Effector CD4-positive, alpha-beta T cell (primary cell): ENCODE measurements around the gene TRIO.

Source experiments
- DNase-seq: peaks from one replicate; pipeline ENCODE4 v3.0.0-alpha.2; 2020

TRIO gene

GRCh38 chr5:14250748-14251701 is 107.9 kb downstream of the TRIO start:
- no peak for DNase-seq

DNA sequence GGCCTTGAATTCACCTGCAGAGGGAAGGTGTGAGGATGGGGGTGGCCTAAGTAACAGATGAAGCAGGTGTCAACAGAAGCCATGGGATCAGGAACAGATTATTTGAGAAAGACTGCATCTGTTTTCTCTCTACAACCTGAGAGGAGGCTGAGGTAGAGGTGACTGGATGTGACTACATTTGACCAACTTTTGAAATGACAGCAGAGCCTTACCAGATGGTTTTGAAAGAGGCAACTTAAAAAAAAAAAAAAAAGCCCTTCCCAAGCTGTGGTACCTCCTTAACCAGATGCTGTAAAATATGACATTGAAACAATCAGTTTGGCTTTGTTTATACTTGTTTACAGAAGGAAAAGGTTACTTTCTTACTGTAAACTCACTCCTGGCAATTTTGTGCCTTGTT is 108.6 kb downstream of the TRIO start:
- no peak for DNase-seq

- no peak for DNase-seq
Measured at GRCh38 chr5:14252793-14253192, 109.7 kb downstream of the TRIO start.

DNA sequence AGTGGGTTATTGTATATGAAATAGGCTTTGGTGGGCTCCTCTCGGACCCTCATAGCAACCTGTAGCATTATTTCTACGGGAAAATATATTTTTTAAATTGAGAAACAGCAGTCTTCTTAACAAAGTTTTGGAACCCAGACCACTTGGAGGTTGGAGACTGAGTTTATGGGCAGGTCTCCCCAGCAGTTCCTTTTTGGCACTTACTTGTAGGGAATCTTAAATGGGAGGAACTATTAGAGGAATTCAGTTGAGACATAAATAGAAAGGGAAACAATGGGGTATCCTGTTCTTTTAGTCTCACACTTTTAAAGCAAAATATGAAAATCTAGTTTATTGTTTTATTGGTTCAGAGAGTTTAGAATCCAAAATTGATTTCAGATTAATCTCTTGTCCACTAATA is 111.5 kb downstream of the TRIO start:
- DNase-seq: no peak

DNA sequence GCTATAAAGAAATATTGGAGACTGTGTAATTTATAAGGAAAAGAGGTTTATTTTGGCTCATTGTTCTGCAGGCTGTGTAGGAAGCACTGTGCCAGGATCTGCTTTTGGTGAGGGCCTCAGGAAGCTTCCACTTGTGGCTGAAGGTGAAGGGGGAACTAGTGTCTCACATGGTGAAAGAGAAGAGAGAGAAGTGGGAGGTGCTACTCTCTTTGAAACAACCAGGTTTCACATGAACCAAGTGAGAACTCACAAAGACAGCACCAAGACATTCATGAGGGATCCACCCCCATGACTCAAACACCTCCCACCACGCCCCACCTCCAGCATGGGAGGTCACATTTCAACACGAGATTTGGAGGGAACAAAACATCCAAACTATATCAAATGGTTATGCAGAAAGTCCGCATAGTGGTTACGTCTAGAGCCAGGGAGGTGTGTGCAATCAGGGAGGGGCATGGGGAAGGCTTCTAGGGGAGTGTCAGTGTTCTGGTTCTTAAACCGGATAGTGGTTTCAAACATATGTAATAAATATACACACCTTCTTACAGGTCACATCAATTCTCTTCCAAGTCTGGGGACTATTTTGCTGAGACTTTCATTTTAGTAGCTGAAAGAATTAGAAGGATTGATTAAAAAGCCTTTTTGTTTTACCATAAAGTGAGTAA is 113.0 kb downstream of the TRIO start:
- no peak for DNase-seq

DNA sequence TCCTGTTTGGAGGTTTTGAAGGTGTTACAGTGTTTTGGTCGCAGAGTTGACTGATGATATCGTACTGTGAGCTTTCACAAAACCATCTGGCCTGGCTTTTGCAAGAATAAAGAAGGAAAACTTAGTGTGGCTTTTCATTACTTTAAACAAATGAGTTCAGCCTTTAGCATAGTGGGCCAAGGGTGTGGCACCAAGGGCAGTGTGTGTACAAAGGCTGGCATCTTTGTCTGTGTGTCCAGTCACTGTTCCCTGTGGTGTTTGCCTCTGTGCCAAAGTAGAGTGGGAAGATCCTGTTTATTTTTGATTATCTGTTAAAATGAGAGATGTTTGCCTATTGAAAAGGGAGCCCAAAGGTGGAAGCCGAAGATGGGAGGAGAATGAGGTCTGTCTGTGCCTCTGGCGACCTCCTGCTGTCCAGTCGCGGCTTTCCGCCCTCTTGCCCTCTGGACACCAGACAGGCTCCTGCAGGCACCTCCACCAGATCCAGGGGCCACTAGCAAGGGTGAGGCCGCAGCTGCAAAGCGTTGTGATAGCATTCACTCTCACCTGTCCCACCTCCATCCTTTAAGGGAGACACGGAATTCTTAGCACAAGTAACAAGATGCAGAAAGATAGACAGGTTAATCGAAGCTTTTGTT is 113.7 kb downstream of the TRIO start:
- no peak for DNase-seq

GRCh38 chr5:14257995-14258403 is 114.9 kb downstream of the TRIO start:
- DNase-seq: no peak

GRCh38 chr5:14258840-14259239 is 115.7 kb downstream of the TRIO start:
- DNase-seq: no peak

DNA sequence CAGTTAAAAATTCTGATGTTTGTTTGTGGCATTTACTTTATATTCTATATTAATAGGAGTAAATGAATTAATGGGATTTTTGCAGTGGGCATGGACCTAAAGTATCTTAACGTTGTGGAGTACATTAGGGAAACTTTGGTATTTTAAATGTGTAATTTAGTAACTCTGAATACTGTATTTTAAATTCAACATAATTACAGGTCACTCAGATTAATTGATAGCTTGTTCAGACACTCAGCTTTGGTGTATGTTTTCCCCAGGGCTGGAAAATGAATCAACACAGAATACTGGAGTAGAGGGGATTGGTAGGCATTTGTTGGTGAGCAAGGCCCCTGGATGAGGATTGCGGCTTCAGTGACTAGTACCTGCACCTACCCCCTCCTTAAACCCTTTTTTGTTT is 117.5 kb downstream of the TRIO start:
- no peak for DNase-seq

DNA sequence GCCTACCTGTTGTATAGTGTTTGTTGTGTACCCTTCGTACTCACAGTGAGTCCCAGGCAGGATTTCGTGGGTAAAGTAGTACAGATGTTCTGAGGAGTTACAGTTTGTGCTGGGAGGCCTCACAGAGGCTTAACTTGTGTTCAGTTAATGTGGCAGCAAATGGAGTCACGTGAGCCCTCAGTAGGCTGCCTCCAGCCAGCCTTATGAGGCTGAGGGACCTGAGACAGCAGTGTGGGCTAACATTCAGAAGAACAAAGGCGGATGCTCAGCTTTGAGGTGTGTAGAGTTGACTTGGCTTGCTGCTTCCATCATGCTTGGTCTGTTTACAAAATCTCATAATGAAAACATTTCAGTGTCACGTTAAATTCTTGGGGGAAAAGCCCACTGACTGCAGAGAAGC is 118.1 kb downstream of the TRIO start:
- DNase-seq: no peak

DNA sequence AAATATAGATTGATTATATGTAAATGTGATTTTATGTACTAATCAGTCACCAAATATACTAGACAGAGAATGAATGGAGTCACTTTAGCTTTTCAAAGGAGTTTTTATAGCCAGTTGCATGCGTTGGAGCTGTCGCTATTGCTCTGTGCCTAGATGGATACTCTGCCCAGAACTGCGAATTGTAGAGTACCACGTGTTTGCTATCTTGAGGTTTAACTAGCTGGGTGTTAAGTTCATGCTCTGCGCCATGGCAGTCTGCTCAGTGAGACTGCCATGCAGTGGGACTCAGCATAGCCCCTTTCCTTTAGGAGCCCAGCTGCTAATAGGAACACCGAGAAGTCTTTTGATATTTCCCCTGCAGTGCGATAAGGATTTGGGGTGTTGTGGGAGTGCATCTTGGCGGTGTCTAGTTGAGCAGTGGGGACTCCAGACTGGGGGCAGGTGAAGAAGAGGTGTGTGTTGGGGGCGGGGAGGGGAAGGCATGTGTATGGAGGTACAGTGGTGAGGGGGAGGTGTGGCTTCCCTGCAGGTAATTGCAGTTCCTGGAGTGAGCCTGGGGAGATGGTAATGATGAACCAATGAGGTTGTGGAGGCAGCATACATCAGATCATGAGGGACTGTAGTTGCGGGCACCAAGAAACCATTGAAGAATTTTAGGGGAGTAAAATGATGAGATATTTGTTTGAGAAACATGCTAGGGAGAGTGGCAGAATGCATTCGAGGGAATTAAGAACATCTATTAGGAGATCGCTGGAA is 118.9 kb downstream of the TRIO start:
- DNase-seq: no peak

DNA sequence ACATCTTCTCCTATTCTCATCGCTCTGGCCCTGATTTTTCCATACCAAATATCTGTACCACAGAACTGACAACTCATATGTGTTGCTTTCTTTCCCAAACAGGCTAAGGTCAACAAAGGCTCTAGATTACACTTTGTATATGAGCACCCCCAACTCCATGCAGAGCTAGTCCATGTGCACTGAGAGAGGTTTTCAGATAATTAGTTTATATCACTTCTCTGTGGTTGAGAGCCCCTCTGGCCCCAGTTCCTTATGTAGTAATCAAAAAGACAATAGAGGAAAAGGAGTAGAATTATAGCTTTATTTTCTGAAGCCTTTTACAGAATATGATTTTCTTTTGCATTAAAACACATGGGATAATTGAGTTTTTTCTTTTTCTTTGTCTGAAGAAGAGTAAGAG is 120.0 kb downstream of the TRIO start:
- DNase-seq: no peak

DNA sequence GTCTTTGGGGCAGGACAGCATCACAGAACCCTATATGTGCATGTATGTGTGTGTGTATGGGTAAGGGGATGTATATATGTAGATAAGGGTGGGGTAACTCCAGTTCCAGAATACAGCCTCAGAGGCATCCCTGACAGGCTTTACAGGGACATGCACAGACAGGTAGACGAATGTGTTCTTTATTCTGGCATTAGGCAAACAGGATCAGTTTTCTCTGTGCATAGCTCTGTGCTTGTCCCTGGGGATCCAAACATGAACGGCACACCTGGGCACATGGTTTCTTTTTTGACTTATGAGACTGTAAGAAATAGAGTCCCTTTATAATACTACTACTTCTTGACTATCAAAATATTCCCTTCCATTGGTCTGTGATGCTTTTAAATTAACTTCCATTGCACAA is 120.6 kb downstream of the TRIO start:
- DNase-seq: no peak

- peak; percentile 23 for DNase-seq
Measured at GRCh38 chr5:14264605-14265316, 121.6 kb downstream of the TRIO start.

GRCh38 chr5:14265570-14265969 is 122.4 kb downstream of the TRIO start:
- DNase-seq: no peak

DNA sequence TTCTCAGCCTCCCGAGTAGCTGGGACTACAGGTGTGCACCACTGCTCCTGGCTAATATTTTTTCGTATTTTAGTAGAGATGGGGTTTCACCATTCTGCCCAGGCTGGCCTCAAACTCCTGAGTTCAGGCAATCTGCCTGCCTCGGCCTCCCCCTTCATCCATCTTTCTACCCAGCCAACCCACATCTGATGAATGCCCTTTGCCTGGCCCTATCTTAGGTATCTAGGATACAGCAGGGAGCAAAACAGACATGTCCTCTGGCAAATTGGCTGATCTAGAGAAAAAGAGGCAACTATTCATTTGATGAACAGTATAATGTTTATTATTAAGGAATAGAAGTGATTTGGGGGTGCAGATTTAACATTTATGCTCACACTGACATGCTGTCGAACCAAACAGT is 123.0 kb downstream of the TRIO start:
- no peak for DNase-seq

DNA sequence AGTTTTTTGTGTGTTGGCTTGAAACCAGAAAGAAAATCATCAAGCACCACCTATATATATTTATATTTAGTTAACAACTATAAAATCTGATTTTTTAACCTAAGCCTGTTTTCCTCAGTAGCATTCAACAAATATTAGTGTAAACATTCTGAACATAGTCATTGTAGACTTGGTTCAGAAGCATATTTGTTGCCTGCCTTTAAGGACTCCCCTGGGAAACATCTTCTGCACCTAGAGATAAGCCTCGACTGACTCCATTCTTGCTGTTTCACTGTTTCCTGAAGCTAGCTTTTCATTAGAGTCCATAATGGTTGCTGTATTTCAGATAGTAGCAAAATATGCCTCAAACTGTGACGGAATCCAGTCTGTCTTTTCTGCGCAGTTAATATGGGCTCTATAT is 123.5 kb downstream of the TRIO start:
- no peak for DNase-seq

DNA sequence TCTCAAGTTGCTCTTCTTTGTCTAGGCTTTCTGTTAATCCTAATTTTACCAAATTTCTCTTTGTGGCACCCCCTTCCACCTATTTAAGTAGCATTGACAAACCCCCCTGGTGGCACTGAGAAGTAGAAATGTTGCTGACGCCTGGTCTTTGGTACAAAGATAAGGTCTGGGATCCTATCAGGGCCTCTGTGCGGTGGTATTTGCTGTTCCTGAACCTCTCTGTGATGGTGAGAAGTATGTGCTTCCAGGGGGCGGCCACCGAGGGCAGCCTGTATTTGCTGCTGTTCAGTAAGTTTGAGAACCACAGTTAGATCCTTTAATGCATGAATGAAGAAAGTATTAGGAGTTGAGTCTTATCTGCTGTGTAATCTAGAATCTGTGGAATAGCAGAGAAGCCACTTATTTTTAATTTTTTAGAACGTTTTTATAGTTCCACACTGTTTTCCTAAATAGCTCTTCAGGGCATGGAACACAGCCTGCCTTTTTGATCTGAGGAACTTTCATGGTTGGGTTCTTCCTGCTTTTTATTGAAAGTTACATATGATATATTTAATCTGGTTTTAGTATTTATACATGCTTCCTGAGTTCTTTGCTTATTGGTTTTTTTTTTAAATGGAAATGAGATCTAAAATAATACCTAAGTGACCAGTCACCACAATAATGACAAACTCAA is 124.2 kb downstream of the TRIO start:
- DNase-seq: no peak

DNA sequence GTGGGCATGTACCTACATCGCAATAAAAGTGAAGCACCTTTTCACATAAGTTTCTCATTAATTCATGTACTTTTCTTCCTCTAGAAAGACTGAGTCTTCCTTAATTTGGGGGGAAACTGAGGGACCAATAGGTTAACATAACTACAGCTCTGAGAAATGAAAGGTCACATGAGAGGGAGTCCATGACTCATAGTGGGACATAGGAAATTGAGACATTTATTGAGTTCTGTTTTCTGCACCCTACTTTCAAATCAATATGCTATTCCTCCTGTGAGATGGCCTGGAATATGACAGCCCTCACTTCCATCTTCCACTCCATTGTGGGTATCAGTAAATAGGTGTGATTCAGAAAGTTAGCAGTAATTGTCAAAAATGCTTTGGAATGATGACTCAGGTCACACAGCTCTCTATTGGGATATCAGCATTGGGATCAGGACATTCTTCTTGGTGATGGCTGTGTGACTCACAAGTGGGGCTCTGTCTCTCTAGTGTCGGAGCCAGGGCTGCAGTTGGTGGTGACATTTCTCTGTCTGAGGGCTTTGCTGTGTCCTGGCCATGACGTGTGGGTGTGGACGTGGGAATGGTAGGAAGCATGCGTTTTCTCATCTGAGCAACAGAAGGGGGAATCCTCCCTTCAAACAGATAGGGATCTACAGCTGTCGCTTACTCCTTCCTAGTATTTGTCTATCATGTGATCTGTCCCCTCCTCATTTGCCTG is 125.0 kb downstream of the TRIO start:
- DNase-seq: no peak

DNA sequence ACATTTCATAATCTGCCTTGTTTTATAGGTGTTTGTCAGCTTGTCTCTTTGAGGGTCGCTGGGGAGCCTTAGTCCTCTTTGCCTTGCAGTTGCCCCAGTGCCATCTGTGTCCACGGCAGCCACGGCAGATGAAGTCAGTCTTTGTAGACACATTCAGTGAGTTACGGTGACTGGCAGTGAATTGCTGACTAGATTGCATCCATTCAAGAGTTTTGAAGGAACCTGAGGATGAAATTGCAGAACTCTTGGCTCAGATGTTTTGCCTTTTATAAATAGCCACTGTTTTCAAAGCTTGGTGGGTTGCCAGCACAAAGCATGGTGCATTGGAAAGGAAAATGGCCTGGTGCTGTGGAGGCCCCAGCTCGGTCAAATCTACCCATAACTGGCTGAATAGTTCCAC is 125.6 kb downstream of the TRIO start:
- DNase-seq: no peak

DNA sequence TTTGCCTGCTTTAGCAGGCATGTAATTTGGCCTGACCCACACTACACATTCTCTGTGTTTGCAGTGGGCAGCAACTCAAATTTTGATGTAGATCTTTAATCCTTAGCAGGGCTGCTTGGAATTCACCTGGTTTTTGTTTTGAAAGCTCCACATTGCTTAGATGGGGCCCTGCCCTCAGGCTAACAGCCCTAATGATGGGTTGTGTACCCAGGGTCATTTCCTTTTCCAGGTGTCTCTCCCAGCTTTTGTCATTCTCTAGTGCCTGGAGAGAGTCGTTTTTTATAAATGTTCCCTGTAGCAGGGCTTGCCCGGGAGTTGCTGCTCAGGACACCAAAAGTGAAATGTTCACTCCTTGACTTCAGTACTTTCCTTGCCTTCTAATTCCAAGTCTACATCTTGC is 126.3 kb downstream of the TRIO start:
- DNase-seq: no peak
